HG03139 (cell line): Measurements from ENCODE around the gene ZNF534.
"Not testable (repeated sequence)": the region's sequence is repeated elsewhere in the genome, so short reads cannot be mapped to it uniquely, and the experiment has no call there.

Experiments used
- ATAC-seq: cut with Tn5 transposase; IDR thresholded peaks from one replicate; pipeline ENCODE4 v1.9.1; 2021; ENCODE audit not compliant: unreplicated experiment

ZNF534 gene

DNA sequence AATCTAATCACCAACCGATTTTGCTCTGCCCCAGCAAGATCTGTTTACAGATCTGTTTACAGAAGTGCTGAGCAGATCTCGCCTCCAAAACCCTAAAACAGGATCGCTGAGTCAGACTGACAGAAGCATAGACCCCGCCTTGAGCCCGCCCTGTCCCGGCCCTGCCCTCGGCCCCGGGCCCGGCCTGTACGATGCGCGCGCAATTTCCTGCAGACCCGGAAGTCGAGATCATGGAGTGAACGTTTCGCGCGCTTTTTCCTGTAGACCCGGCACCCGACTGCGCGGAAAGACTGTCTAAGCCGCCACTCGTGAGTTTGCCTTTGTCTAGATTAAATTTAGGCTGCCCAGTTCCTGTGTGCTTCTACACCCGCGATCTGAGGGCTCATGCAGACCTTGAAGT lies at the start of gene ZNF534:
Gene ZNF534 (plus strand): TSS at position 212 of the 400 bp plus-strand sequence. CDS start 2,327 bp downstream, outside the sequence.
- ATAC-seq = no peak

DNA sequence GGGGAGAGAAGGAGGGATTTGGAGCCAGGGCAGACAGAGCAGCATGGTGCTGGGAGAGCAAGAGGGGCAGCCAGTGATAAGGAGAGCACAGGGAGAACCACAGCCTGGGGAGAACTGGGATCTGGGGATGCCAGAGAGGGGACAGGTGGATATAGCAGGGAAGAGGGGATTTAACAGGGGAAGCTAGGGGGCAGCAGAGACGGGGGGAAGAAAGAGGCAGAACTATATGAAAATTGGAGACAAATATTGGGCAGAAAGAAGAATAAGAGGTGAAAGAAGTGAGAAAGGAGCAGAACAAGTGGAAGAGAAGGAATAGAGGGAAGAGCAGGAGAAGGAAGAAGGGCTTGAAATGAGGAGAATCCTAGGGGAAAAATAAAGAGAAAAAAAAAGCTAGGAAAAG lies 37.8 kb upstream of the ZNF534 start:
- no peak for ATAC-seq

DNA sequence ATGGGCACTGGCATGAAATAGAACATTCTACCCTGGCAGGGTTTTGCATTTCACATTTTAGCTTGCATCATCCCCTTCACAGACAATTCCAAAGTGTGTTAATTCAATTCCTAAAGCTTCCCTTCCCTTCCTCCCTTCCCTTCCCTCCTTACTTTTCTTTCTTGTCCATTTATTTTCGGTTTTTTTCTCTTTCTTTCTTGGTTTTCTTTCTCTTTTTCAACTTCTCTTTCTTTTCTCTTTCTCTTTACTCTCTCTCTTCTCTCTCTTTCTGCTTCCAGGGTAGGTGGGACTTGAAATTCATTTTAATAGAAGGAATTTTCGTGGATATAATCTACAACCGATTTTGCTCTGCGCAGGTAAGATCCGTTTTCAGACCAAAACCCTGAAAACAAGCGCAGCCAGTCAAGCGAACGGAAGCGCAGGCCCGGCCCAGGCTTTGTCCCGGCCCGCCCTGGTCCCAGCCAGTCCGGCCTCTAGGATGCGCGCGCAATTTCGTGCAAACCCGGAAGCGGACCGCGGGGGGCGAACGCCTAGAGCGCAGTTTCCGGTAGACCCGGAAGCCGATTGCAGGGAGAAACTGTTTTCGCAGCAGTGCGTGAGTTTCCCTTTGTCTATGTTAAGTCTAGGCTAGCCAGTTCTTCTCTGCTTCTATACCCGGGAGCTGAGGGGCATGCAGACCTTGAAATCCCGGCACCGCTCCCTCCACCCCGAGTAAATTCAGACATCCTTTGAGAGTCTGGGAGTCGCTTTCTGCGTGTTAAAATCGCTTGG lies 31.5 kb upstream of the ZNF534 start, which contains the start of gene ZNF528:
Gene ZNF528 (plus strand): TSS at position 540 of the 771 bp plus-strand sequence. CDS start 4,165 bp downstream, outside the sequence.
- no peak for ATAC-seq

DNA sequence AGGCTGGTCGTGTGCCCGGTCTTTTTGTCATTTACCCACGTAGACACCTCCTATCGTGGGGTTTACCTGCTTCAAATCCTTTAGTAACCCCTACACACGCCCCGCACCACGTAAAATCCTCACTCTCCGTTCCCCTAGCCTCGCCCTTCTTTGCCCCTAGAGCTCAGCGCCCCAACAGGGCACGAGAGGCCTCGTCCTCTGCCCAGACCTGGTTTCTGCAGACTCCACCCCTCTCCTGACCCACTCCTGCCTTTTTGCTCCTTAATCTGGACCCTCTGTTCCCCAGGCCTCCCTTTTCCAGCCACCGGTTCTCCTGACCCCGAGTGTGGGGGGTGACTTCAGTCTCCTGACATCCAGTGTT lies 30.9 kb upstream of the ZNF534 start:
- no peak for ATAC-seq

DNA sequence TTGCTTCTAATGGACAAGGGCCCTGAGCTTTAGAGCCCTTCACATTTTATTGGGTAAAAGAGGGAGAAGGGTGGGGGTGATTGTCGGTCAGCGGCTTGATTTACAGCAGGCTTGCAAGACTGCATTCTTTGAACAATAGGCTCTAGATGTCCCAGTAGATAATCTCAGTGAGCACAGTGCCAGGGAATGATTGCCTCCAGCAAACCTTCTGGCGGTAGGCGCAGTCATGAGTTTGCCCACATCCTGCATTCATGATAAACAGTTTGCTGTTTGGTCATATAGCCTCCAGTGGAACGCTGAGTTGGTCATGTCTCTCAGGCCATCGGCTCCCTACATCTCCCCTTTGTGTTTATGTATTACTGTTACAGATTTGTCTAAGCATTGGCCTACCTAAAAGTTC lies 18.7 kb upstream of the ZNF534 start:
- ATAC-seq = no peak

DNA sequence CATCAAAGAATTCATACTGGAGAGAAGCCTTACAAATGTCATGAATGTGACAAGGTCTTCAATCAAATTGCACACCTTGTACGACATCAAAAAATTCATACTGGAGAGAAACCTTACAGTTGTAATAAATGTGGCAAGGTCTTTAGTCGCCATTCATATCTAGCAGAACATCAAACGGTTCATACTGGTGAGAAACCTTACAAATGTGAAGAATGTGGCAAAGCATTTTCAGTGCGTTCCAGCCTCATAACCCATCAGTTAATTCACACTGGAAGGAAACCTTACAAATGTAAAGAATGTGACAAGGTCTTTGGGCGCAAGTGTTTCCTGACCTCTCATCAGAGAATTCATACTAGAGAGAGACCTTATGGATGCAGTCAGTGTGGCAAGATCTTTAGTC lies 13.2 kb upstream of the ZNF534 start:
- ATAC-seq = no peak

DNA sequence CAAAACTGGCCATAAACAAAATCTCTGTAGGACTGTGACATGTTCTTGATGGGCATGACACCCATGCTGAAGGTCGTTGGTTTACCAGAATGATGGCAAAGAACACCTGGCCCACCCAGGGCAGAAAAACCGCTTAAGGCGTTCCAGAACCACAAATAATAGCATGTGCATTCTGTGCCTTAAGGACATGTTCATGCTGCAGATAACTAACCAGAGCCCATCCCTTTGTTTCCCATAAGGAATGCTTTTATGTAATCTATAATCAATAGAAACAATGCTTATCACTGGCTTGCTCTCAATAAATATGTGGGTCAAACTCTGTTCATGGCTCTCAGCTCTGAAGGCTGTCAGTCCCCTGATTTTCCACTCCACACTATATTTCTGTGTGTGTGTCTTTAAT lies 13.2 kb downstream of the ZNF534 start:
- no peak for ATAC-seq

DNA sequence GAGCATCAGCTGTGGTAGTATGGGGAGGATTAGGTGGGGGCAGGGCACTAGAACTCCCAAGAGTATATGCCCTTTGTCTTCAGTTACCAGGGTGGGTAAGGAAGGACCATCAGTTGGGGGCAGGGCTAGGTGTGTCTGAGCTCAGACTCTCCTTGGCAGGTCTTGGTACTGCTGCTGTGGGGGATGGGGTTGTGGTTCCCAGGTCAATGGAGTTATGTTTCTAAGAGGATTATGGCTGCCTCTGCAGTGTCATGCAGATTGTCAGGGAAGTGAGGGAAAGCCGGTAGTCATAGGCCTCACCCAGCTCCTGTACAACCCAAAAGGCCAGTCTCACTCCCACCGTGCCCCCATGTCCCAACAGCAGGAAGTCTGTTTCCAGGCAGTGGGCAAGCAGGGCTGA lies 15.6 kb downstream of the ZNF534 start:
- ATAC-seq = no peak

DNA sequence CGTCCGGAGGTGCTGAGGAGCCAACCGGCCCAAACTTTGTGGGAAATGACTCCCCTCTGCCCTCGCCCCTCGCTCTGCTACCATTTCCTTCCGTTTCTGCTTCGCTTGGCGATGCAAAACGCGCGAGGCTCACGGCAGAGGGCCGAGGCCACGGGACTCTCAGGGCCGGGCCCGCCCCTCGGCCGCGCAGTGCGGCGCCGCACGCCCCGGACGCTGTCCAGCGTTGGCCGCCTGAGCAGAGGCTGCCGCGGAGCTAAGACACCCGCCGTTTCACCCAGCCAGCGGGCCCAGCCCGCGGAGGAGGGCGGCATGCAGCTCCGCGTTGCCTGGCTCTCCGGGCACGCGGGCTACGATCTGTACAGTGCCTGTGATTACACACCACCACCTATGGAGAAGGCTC lies 22.3 kb downstream of the ZNF534 start:
- ATAC-seq = no peak

DNA sequence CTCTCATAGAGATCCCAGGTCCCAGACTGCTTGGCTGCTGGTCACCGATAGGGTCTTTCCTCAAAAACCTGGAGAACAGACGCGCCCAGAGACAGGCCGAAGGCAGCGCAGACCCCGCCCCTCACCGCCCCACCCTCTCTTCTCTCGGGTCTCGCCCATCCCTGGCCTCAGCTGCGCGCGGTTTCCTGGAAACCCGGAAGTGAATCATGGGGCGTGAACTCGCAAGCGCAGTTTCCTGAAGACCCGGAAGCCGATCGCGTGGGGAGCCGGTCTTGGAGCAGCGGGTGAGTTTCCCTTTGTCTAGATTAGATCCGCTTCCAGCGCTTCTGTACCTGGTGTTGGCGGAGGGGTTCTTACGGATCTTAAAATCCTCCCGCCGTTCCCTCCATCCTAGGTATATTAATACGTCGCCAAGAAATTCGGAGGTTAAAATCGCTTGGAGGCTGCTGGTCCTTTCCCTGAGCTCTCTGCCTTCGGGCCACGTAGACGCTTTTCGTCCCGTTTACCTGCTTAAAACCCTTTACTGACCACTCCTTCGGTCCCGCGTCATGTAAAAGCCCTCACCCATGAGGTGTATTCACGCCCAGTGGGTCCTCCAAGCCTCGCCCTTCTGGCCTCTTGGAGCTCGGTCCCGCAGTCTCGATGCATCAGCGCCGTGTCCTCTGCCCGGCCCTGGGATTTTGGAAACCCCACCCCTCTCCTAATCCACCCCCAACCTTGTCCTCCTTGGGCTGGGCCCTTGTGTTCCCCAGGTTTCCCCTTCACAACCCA lies 24.6 kb downstream of the ZNF534 start, which contains the start of gene ZNF578:
Gene ZNF578 (plus strand): TSS at position 230 of the 771 bp plus-strand sequence. CDS start 48,293 bp downstream, outside the sequence.
- ATAC-seq = no peak

DNA sequence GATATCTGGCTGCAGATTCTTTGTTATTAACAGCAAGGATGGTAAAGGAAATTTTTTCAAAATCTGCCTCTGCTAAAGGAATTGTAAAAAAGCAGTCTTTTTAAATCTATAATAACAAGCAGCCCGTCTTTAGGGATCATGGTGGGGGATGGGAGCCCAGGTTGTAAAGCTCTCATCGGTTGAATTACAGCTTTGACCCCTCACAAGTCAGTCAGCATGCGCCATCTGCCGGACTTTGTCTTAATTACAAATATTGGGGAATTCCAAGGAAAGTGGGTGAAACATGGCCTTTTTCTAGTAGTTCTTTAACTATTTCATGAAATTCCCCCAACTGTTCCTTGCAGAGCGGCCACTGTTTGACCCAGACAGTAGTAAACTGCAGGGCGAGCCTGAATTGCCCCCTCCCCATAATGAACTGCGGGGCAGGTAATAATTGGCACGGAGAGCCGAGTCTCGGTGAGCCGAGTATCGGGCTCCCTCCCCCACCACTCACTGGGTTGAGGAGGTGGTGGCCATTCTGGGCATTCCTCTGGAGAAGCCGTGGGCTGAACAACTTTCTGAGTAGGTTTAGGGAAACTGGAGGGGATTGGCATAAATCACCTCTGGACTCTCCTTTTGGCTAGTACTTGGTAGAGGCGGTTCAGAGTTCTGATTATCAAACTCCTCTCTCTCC lies 36.0 kb downstream of the ZNF534 start:
- ATAC-seq = no peak

DNA sequence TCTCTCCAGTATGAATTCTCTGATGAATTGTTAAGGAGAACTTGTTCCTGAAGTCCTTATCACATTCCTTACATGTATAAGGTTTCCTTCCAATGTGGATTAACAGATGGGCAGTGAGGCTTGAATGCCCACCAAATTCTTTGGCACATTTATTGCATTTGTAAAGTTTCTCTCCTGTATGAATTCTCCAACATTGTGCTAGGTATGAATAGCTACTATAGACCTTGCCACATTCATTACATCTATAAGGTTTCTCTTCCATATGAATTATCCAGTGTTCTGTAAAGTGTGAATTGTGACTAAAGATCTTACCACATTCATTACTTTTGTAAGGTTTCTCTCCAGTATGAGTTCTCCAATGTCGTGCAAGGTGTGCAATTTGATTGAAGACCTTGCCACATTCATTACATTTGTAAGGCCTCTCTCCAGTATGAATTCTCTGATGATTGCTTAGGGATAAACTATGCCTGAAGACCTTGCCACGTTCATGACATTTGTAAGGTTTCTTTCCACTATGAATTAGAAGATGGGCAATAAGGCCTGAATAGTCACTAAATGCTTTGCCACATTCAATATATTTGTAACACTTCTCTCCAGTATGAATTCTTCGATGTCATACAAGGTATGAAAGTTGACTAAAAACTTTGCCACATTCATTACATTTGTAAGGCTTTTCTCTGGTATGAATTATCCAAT lies 44.9 kb downstream of the ZNF534 start:
- no peak for ATAC-seq

DNA sequence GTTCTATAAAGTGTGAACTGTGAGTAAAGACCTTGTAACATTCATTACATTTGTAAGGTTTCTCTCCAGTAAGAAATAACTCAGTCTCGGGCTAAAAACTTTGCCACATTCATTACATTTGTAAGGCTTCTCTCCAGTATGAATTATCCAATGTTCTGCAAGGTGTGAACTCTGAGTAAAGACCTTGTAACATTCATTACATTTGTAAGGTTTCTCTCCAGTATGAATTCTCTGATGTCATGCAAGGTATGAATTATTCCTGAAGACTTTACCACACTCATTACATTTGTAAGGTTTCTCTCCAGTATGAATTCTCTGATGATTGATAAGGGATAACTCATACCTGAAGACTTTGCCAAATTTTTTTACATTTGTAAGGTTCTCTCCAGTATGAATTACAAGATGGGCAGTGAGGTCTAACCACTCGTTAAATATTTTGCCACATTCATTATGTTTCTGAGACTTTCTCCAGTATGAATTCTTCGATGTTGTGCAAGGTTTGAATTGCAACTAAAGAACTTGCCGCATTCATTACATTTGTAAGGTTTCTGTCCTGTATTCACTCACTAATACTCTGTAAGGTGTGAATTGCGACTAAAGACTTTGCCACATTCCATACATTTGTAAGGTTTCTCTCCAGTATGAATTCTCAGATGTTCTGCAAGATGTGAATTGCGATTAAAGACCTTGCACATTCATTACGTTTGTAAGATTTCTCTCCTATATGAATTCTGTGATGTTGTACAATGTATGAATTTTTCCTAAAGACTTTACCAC lies 45.6 kb downstream of the ZNF534 start:
- no peak for ATAC-seq

DNA sequence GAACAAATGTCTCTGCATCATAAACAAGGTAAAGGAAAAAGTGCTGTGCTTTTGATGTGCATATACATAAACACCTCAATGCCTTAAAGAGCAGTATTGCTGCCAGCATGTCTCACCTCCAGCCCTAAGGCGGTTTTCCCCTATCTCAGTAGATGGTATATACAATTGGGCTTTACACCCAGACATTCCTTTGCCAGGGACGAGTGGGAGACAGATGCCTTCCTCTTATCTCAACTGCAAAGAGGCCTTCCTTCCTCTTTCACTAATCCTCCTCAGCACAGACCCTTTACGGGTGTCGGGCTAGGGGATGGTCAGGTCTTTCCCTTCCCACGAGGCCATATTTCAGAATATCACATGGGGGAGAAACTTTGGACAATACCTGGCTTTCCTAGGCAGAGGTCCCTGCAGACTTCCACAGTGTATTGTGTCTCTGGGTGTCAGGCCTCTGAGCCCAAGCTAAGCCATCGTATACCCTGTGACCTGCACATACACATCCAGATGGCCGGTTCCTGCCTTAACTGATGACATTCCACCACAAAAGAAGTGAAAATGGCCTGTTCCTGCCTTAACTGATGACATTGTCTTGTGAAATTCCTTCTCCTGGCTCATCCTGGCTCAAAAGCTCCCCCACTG lies 55.3 kb downstream of the ZNF534 start:
- not testable (repeated sequence) for ATAC-seq

DNA sequence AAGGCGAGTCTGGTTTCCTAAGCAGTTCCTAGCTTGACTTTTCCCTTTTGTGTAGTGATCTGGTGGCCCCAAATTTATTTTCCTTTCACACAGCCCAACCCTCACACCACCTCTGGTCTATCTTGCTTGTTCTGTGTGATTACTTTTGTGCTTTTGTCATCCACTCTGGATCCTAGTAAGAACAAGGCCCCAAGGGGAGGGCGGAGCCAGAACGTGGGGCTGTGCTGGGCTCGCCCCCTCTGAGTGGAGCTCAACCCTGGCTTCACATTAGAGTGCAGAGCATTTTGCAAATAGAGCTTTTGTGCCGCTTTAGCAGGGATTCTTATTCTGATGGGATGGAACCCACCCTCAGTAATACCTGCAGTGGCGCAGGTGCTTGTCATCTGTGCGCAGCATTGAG lies 56.1 kb downstream of the ZNF534 start:
- not testable (repeated sequence) for ATAC-seq

DNA sequence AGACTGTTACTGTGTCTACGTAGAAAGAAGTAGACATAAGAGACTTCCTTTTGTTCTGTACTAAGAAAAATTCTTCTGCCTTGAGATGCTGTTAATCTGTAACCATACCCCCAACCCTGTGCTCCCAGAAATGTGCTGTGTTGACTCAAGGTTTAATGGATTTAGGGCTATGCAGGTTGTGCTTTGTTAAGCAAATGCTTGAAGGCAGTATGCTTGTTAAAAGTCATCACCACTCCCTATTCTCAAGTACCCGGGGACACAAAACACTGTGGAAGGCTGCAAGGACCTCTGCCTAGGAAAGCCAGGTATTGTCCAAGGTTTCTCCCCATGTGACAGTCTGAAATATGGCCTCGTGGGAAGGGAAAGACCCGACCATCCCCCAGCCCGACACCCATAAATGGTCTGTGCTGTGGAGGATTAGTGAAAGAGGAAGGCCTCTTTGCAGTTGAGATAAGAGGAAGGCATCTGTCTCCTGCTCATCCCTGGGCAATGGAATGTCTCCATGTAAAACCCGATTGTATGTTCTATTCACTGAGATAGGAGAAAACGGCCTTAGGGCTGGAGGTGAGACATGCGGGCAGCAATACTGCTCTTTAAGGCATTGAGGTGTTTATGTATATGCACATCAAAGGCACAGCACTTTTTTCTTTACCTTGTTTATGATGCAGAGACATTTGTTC lies 56.8 kb downstream of the ZNF534 start:
- ATAC-seq = not testable (repeated sequence)

DNA sequence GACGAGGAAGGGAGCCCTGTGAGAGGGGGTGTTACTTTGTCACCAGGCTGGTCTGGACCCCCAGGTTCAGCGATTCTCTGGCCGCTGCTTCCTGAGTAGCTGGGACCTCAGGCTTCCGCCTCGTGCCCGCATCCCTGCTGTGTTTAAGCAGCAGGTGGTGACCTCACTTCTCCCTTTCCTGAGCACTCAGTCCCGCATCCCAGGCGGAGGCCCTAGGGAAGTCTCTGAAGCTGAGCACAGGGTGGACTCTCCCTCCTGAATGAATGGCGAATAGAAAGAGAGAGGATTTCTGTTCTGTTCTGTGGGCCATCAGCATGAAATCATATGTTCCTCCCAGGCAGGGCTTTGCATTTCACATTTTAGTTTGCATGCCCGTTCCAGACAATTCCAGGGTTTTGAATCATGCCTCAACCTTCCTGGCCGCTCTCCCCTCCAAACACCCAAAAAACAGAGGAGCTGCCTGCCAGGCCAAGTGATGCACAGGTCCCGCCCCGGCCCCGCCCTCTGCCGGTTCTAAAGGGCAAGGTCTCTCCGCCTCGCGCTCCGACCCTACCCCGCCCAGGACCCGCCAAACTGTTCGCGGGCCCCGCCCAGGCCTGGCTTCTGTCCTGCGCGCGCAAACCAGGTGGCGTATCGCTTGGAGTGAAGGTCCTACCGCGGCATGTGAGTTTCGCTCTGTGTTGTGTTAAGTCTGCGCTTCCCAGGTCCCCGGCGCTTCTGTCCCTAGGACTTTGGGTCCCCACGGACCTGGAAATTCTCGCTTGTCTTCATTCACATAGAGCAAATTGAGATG lies 63.4 kb downstream of the ZNF534 start:
- no peak for ATAC-seq

DNA sequence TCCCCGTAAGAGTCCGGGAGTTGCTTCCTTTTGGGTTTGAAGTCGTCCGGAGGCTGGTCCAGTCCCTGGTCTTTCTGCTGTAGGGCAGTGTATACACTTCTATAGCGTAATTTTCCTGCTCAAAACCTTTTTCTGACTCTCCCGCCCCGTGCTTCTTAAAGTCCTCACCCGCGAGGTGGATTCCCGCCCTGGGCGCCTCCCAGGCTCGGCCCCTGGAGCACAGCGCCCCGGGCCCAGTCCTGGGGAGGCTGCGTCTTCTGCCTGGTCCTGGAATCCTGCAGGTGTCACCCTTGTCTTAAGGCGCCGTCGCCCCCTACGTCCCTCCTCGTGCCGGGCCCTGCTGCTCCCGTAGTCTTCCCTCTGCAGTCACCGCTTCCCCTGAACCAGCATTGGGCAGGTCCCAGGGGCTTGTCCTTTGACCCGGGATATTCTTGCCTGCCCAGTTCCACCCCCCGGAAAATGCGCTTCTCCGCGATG lies 64.1 kb downstream of the ZNF534 start:
- ATAC-seq = no peak
